OCI-LY7 (cell line): ENCODE results near the gene DOK7. TPM values are rescaled to one million over a fixed set of nuclear protein-coding genes. Genes with fewer than 3 reads are reported as not detected.
A peak's percentile ranks its signal among the peaks of the same experiment; 100 is the strongest.

Experiments used
- Bru-seq: library from RNA; stranded (reverse); fragments of 400-500 nt; gene quantifications from one replicate; lab custom pipeline; 2021; lab: Mats Ljungman, UMichigan
- BruChase-seq, 2 experiments: library from RNA; stranded (reverse); fragments of 400-500 nt; gene quantifications; one replicate each; lab custom pipeline; 2021; lab: Mats Ljungman, UMichigan
- BruUV-seq: library from RNA; stranded (reverse); fragments of 400-500 nt; replicated peaks from 2 replicates; lab custom pipeline; 2021; lab: Mats Ljungman, UMichigan
- CTCF ChIA-PET: fragments of 300-600 bp; sonication (Branson Sonifier 250); formaldehyde crosslinking; loops from one replicate; lab custom pipeline; 2022; ENCODE audit warnings: antibody characterized with exemption; ENCODE audit not compliant: unreplicated experiment; lab: Charles Lee
- POLR2A ChIA-PET: fragments of 300-600 bp; sonication (Branson Sonifier 250); formaldehyde crosslinking; loops from one replicate; lab custom pipeline; 2022; ENCODE audit warnings: antibody characterized with exemption; lab: Charles Lee
- DNase-seq: peaks from one replicate; pipeline ENCODE4 v3.0.0-alpha.2; 2015; ENCODE audit warnings: low spot score
- H2AFZ ChIP-seq: fragments of 200-600 bp; sonication (generic), shearing (Covaris generic); 2 replicates; pipeline ENCODE4 v1.6.1; 2014; ENCODE audit warnings: mild to moderate bottlenecking, antibody characterized with exemption, low read length, moderate library complexity
- H3K27ac ChIP-seq: fragments of 200-600 bp; sonication (generic); 2 replicates; pipeline ENCODE4 v1.5.1; 2014; ENCODE audit warnings: mixed run types, low read depth, mild to moderate bottlenecking, moderate library complexity, low read length, inconsistent platforms; ENCODE audit not compliant: poor library complexity, severe bottlenecking
- H3K36me3 ChIP-seq: fragments of 200-600 bp; sonication (generic); 2 replicates; pipeline ENCODE4 v1.6.1; 2014; ENCODE audit warnings: mild to moderate bottlenecking, antibody characterized with exemption, low read length, moderate library complexity, mixed read lengths; ENCODE audit not compliant: insufficient read depth
- H3K4me1 ChIP-seq: fragments of 200-600 bp; sonication (generic); 2 replicates; pipeline ENCODE4 v1.5.1; 2014; ENCODE audit warnings: mild to moderate bottlenecking, low read length; ENCODE audit not compliant: insufficient read depth, poor library complexity, severe bottlenecking
- H3K4me2 ChIP-seq: fragments of 200-600 bp; sonication (generic); 2 replicates; pipeline ENCODE4 v1.6.1; 2014; ENCODE audit warnings: mild to moderate bottlenecking, low read length
- H3K4me3 ChIP-seq: fragments of 200-600 bp; sonication (generic); 2 replicates; pipeline ENCODE4 v1.5.1; 2014; ENCODE audit warnings: mild to moderate bottlenecking, low read depth, low read length; ENCODE audit not compliant: poor library complexity, severe bottlenecking
- H3K79me2 ChIP-seq: fragments of 200-600 bp; sonication (generic); 2 replicates; pipeline ENCODE4 v1.6.1; 2016; ENCODE audit warnings: low read depth, mild to moderate bottlenecking, low read length, moderate library complexity, mixed read lengths; ENCODE audit not compliant: insufficient read depth
- H3K9me2 ChIP-seq: fragments of 200-600 bp; sonication (generic); 2 replicates; pipeline ENCODE4 v1.6.1; 2016; ENCODE audit warnings: mild to moderate bottlenecking, low read length, mixed read lengths; ENCODE audit not compliant: insufficient read depth
- H3K9me3 ChIP-seq: fragments of 200-600 bp; sonication (generic); 2 replicates; pipeline ENCODE4 v1.6.1; 2014; ENCODE audit warnings: mild to moderate bottlenecking, mixed run types, low read length, mixed read lengths
- H4K20me1 ChIP-seq: fragments of 200-600 bp; sonication (generic); 2 replicates; pipeline ENCODE4 v1.6.1; 2014; ENCODE audit warnings: mild to moderate bottlenecking, antibody characterized with exemption, low read length, moderate library complexity, mixed read lengths; ENCODE audit not compliant: insufficient read depth
- CTCF ChIP-seq: fragments of 200-600 bp; sonication (generic); conservative IDR thresholded peaks from 2 replicates; pipeline ENCODE4 v1.5.1; 2014; ENCODE audit warnings: mild to moderate bottlenecking, antibody characterized with exemption, low read length, moderate library complexity, mixed read lengths
- EZH2phosphoT487 ChIP-seq: fragments of 200-600 bp; sonication (generic); IDR thresholded peaks from 2 replicates; pipeline ENCODE4 v1.6.1; 2018; ENCODE audit warnings: low read depth, borderline replicate concordance, mild to moderate bottlenecking, mixed run types, antibody characterized with exemption, low read length, moderate library complexity, mixed read lengths
- intact Hi-C: fragments of 100-400 bp; cut with micrococcal nuclease; formaldehyde crosslinking; loops from one replicate; pipeline ENCODE4 v1.10.0; 2022; ENCODE audit not compliant: unreplicated experiment
- long read RNA-seq: library from polyadenylated mRNA; stranded (forward); transcript quantifications from one replicate; pipeline ENCODE4 v2.0.0, GENCODE V29; 2022
- total RNA-seq, 2 experiments: library from RNA; depleted of rRNA in 1 of 2; stranded (reverse); fragments of >200 nt in 1 of 2; shearing (Covaris generic) in 1 of 2; gene quantifications; 2 replicates each; pipeline ENCODE4 v1.2.3, GENCODE V29; 2014 to 2022

DOK7 gene
- total RNA-seq (2014; rRNA removed; shearing (Covaris generic)) (not detected in 2 replicates), total RNA-seq (2022) (1.3 and 1.5 TPM in 2 replicates), Bru-seq, nascent RNA (percentile 11 among the genes with signal in this experiment), BruChase-seq, experiment 1, labeled RNA remaining after a 6-hour chase (percentile 17 among the genes with signal in this experiment), BruChase-seq, experiment 2, labeled RNA remaining after a 2-hour chase (percentile 13 among the genes with signal in this experiment)
- long read RNA-seq, partial matches to known transcripts: 0 of 5 reads
- long read RNA-seq, other reads (novel, unspliced or antisense): 1 of 5 reads

- no peaks in the 10 kb centered on the region for H3K79me2 ChIP-seq
- no peaks in the 10 kb centered on the region for H3K36me3 ChIP-seq
- no peak for DNase-seq
- H3K4me3 ChIP-seq: no peak within 1 kb of the TSS
- no peak within 1 kb of the TSS for H3K27ac ChIP-seq
- TF ChIP-seq CTCF: no peak
- TF ChIP-seq EZH2phosphoT487: no peak
- no peak within 1 kb of the TSS for H2AFZ ChIP-seq
- no peaks in the 10 kb centered on the region for H3K9me3 ChIP-seq
- H3K4me2 ChIP-seq: no peak within 1 kb of the TSS
- BruUV-seq: no TSS peak
- CTCF ChIA-PET: no interaction called here
- H4K20me1 ChIP-seq: no peaks in the 10 kb centered on the region
- H3K4me1 ChIP-seq: no peaks in the 10 kb centered on the region
- intact Hi-C loops: no loop called here
- H3K9me2 ChIP-seq: no peaks in the 10 kb centered on the region
- POLR2A ChIA-PET: no interaction called here
Observed at GRCh38 chr4:3462790-3463415, at the start of gene DOK7. Gene DOK7 (plus strand): TSS chr4:3463306. CDS start chr4:3463376, 70 bp downstream.

GRCh38 chr4:3413675-3414420 lies 49.3 kb upstream of the DOK7 start:
- H4K20me1 ChIP-seq: no peaks in the 10 kb centered on the region
- no peaks in the 10 kb centered on the region for H3K9me2 ChIP-seq
- DNase-seq: no peak
- ChIA-PET CTCF (no interaction called here), POLR2A (interaction anchor here (0.6 kb wide), 1 partner anchor 1332 kb away, joined by 4 read pairs; no protein-coding TSS in a partner anchor)
- H2AFZ ChIP-seq: no peak overlapping the region
- H3K36me3 ChIP-seq: no peaks in the 10 kb centered on the region
- no peaks in the 10 kb centered on the region for H3K79me2 ChIP-seq
- intact Hi-C loops: no loop called here
- no peak for TF ChIP-seq CTCF
- no peak for TF ChIP-seq EZH2phosphoT487
- no TSS peak for BruUV-seq
- H3K27ac ChIP-seq: no peak overlapping the region
- no peak overlapping the region for H3K4me3 ChIP-seq
- no peaks in the 10 kb centered on the region for H3K4me1 ChIP-seq
- no peaks in the 10 kb centered on the region for H3K9me3 ChIP-seq
- no peak overlapping the region for H3K4me2 ChIP-seq
